ENCODE data around the gene PSMD9. TPM values are rescaled to one million over a fixed set of nuclear protein-coding genes. Genes with fewer than 3 reads are reported as not detected.
"Not testable (repeated sequence)": the region's sequence is repeated elsewhere in the genome, so short reads cannot be mapped to it uniquely, and the experiment has no call there.

The PSMD9 gene
- polyA plus RNA-seq, 4 donors, result 48.9 to 58.6 (median 54.3) TPM

DNA sequence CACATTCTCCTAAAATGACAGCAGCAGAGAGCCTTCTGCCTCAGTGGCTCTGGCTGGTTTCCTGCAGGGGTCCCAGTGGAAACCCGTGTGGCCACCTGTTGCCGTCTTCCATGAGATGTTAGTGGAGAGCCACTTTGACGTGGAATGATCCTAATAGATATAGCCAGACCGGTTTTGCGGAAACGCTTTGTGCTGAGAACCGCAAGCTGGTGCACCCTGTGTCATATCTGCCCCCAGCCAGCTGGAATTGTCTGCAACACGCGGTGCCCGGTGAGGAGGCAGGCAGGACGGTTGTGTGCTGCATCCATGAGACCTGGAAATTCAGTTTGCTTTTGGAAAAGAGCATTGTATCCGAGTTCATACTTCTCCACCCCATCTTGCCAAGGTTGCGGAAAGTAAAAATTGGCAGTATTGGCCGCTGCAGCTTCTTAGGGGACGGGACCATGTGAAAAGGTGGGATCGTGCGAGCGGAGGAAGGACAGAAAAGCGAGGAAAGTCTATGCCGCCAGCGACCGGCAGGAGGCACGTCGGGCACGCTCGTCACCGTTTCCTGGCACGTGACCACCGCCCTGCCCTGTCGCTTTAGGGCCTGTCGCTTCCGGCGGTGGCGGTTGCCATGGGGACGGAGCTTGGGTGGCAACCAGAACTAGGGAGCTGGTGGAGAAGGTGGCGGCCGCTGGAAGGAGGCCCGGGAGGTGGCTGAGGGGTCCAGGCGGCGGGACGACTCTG lies 29.5 kb downstream of the PSMD9 start, which contains the start of gene CFAP251:
TSS of gene CFAP251 (plus strand) at position 643 of the 729 bp plus-strand sequence. CDS start 2,714 bp downstream, outside the sequence.
- DNase-seq (ENCODE audit: low read depth in 4 of 4, low spot score in 3 of 4), result peak; percentile 75 to 92 (median 84)

DNA sequence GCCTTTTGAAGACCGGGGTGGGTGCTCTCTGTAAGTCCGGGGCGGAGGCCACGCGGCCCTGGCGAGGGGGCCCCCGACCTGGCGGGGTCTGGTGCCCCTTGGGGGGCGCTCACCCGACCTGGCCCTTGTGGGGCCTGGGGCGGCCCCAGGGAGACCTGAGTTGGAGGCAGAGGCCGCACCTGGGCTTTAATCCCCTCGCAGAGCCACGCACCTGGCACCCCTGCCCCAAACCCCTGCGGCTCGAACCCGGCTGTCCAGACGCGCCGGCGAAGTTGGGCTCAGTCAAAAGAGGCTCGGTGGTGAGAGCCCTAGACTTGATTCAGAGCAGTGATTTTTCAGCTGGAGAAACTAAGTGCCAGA lies 30.1 kb downstream of the PSMD9 start:
- no peak for DNase-seq (ENCODE audit: low read depth in 4 of 4, low spot score in 3 of 4)

GRCh38 chr12:121921066-121921465 lies 32.5 kb downstream of the PSMD9 start:
- no peak for DNase-seq (ENCODE audit: low read depth in 4 of 4, low spot score in 3 of 4)

DNA sequence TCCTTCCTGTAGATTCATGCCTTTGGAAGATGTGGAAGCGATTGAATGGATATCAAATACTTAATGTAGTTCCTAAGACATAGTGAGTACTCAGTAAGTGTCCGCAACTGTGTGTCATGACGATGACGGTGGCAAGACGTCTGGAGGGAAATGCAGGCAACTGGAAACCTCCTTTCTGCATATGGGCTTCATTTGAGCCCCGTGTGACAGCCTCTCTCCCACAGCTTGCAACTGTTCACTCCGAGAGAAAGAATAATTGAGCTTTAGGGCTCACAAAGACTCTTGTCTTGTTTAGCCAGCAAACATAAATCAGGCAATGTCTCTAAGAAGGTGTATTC lies 36.7 kb downstream of the PSMD9 start:
- DNase-seq (ENCODE audit: low read depth in 4 of 4, low spot score in 3 of 4), result peak in 1 of 4 donors; percentile 25

DNA sequence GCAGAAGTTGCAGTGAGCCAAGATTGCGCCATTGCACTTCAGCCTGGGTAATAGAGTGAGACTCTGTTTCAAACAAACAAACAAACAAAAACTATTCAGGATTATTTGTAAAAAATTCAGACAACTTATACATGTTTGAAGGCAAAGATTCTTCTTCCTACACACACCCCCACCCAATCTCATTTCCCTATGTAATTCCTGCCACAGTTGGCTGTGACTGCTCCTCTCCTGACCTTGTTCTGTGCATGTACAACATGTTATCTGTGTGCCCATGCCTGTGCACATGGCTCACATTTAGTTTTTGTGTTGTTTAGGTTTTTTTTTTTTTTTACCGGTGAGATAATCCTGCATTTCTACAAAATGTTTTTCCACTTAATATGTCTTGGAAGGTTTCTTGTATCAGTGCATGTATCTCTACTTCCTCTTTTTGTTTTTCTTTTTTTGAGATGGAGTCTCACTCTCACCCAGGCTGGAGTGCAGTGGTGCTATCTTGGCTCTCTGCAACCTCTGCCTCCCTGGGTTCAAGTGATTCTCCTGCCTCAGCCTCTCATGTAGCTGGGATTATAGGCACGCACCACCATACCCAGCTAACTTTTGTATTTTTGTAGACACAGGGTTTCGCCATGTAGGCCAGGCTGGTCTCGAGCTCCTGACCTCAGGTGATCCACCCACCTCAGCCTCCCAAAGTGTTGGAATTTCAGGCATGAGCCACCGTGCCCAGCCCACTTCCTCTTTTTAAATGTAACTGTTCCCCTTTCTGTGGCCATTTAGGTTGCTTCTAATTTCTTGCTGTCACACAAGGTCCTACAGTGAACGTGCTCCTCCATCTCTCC lies 38.5 kb downstream of the PSMD9 start:
- no peak for DNase-seq (ENCODE audit: low read depth in 4 of 4, low spot score in 3 of 4)

- DNase-seq (ENCODE audit: low read depth in 4 of 4, low spot score in 3 of 4), result no peak
Measured at GRCh38 chr12:121927813-121928212, 39.2 kb downstream of the PSMD9 start.

DNA sequence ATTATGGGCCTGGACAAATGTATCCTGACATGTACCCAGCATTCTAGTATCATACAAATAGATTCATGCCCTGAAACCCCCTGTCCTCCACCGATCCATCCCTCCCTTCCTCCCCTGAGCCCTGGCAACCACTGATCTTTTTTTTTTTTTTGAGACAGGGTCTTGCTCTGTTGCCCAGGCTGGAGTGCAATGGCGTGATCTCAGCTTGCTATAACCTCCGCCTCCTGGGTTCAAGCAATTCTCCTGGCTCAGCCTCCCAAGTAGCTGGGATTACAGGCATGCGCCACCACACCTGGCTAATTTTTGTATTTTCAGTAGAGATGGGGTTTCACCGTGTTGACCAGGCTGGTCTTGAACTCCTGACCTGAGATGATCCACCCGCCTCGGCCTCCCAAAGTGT lies 41.0 kb downstream of the PSMD9 start:
- DNase-seq (ENCODE audit: low read depth in 4 of 4, low spot score in 3 of 4), result not testable (repeated sequence)

DNA sequence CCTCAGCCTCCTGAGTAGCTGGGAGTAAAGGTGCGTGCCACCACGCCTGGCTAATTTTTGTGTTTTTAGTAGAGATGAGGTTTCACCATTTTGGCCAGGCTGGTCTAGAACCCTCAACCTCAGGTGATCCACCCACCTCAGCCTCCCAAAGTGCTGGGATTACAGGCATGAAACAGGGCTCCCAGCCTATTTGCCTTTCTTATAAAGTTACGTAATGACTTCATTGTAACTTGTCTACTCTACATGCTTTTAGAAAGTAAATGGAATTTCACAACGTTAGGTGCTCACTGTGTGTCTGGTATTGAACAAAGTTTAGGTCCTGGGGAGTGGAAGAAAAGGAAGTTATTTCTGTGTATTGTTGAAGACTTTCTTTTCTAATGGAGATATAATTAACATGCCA lies 42.3 kb downstream of the PSMD9 start:
- no peak for DNase-seq (ENCODE audit: low read depth in 4 of 4, low spot score in 3 of 4)

DNA sequence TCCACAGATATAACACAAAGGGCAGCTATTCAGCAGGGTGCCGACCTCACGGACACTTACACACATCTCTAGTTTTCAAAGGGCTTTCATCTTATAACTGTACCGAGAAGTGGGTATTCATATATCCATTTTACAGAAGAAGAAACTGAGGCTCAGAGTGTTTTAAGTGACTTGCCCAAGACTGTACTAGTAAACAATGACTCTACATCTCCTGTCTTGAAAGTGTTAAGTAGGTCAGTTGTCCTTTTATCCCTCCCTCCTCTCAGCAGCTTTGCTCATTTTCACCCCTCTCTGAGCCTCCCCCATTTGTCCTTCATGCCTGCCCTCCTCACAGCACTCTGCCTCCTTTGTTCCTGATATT lies 43.6 kb downstream of the PSMD9 start:
- no peak for DNase-seq (ENCODE audit: low read depth in 4 of 4, low spot score in 3 of 4)

- no peak for DNase-seq (ENCODE audit: low read depth in 4 of 4, low spot score in 3 of 4)
Measured at GRCh38 chr12:121932914-121933521, 44.4 kb downstream of the PSMD9 start.

- no peak for DNase-seq (ENCODE audit: low read depth in 4 of 4, low spot score in 3 of 4)
Measured at GRCh38 chr12:121933522-121934308, 45.1 kb downstream of the PSMD9 start.

GRCh38 chr12:121934309-121934664 lies 45.7 kb downstream of the PSMD9 start:
- DNase-seq (ENCODE audit: low read depth in 4 of 4, low spot score in 3 of 4), result no peak

DNA sequence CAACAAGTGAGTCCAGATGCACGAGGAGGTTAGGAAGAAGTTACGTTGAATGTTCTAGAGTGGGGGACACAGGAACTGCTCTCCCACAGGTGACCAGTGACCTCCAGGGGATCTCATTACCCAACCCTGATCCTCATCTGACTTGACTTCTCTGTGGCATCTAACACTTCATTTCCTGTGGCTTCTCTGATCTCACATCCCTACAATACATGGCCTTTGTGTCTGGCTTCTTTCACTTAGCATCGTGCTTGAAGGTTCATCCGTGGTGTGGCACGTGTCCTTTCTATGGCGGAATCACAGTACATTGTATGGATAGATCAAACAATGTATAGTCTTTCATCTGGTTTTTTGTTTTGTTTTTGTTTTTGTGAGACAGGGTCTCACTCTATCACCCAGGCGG lies 49.1 kb downstream of the PSMD9 start:
- DNase-seq (ENCODE audit: low read depth in 4 of 4, low spot score in 3 of 4), result no peak

DNA sequence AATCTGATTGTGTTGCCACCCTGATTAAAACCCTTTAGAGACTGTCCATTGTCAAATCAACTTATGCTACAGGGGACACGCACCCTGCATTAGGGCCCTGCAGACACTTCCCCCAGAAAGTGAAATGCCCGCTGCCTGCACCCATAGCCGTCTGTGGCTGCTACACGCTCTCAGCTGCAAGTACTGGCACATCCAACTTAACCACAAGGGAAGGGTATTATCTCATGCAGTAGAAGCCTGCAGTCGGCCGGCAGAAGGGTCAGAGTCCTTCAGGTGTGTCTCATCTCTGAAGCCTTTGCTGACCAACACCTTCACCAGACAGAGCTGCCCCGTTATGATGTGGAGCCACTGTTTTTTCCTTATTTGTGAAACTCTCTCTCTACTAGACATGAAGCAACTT lies 50.6 kb downstream of the PSMD9 start:
- DNase-seq (ENCODE audit: low read depth in 4 of 4, low spot score in 3 of 4), result no peak

DNA sequence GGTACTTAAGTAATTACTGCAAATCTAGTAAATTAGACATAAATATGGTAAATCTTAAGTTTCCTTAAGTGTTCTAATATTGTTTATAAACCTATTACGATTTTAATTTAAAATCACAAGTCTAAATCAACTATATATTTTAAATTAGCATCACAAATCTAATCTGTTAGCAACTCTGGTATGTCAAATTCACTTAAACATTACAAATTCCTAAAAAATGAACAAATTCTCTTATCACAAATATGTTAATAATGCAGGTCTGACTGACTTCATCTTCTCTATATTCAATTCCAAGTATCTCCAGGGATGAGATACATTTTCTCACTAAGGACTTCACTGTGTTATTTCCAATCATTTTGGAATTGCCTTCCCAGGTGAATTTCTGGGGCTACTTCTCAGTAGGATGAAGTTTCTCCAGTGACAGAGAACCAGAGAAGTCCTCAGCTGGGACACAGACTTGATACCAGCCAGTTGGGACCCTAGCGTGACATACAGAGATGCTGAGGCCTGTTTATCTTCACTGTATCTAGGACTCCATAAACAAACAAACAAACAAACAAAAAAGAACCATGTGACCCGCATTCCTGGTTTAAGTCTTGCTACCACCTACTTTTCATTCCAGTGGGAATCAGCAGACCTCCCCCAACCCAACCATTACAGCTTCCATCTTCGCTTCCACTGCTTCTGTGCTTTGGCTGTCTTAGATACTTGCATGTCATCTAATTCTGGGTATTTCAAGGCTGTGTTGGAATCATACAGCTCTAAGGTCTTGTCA lies 51.6 kb downstream of the PSMD9 start:
- no peak for DNase-seq (ENCODE audit: low read depth in 4 of 4, low spot score in 3 of 4)

DNA sequence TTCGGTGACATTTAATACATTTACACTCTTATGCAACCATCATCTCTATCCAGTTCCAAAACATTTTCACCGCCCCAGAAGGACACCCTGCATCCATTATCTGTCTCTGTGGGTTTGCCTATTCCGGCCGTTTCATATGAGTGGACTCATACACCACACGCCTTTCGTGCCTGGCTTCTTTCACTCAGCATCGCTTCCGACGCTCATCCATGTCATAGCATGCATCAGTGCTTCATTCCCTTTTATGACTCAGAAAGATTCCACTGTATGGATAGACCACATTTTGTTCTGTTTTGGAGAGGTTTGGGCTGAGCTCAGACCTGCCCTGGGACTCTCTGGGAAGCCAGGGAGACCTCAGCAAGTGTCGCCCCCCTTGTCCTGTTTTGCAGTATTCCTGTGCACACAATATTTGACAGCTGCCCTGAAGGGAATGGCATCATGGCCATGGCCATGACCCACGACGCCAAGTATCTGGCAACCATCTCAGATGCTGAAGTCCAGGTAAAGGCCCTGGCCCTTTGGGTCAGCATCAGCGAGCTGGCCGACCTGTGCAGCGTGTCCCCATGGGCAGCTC lies 53.6 kb downstream of the PSMD9 start:
- DNase-seq (ENCODE audit: low read depth in 4 of 4, low spot score in 3 of 4), result no peak

DNA sequence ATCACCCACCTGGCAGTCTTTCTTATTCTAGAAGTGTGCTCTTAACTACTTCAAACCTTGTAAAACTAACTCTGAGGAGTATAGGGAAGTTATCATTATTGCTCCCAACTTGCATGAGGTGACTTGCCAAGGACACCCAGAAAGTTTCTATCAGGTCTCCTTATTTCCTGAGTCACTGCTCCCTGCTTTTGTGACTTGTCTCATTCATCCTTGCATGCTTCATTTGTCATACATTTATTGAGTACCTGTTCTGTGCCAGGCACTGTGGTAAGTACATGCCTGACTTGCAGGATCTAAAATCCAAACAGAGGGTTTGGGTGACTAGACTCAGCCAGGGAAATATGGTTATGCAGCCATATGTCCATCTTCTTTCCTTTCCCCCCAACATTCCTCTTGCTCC lies 55.3 kb downstream of the PSMD9 start:
- no peak for DNase-seq (ENCODE audit: low read depth in 4 of 4, low spot score in 3 of 4)

GRCh38 chr12:121946313-121947025 lies 57.9 kb downstream of the PSMD9 start:
- no peak for DNase-seq (ENCODE audit: low read depth in 4 of 4, low spot score in 3 of 4)

GRCh38 chr12:121947981-121948380 lies 59.4 kb downstream of the PSMD9 start:
- no peak for DNase-seq (ENCODE audit: low read depth in 4 of 4, low spot score in 3 of 4)

Data from right renal pelvis (tissue), 4 donors.